Heart left ventricle (tissue), 16 donors: ENCODE measurements around the gene ZNF493. TPM values are rescaled to one million over a fixed set of nuclear protein-coding genes. Genes with fewer than 3 reads are reported as not detected.

Experiments
- ATAC-seq, 4 donors: fragments of 200-7000 bp; cut with Tn5 transposase; one replicate each; pipeline ENCODE4 v1.9.1; 2020 to 2022; ENCODE audit warnings: moderate library complexity in 4 of 4, mild to moderate bottlenecking in 3 of 4, moderate number of reproducible peaks in 1 of 4
- DNase-seq, 5 donors: peaks; one replicate each; pipeline ENCODE4 v3.0.0-alpha.2; 2020
- H3K27ac ChIP-seq, 12 donors: fragments of 200-600 bp; sonication (generic) in 4 of 12; one replicate each; pipeline versions ENCODE4 v1.5.0 to v1.8.0; 2016 to 2022; ENCODE audit warnings: mild to moderate bottlenecking in 2 of 12
- H3K27me3 ChIP-seq, 9 donors: fragments of 200-600 bp; sonication (generic) in 2 of 9; one replicate each; pipeline versions ENCODE4 v1.5.1 to v1.8.0; 2016 to 2022; ENCODE audit warnings: mild to moderate bottlenecking in 3 of 9
- H3K36me3 ChIP-seq, 9 donors: fragments of 200-600 bp; sonication (generic) in 2 of 9; one replicate each; pipeline versions ENCODE4 v1.5.0 to v1.8.0; 2018 to 2022; ENCODE audit warnings: mild to moderate bottlenecking in 2 of 9
- H3K4me1 ChIP-seq, 12 donors: fragments of 200-600 bp; sonication (generic) in 4 of 12; one replicate each; pipeline versions ENCODE4 v1.5.0 to v1.8.0; 2016 to 2022; ENCODE audit warnings: mild to moderate bottlenecking in 3 of 12
- H3K4me3 ChIP-seq, 12 donors: fragments of 200-600 bp; sonication (generic) in 4 of 12; one replicate each; pipeline versions ENCODE4 v1.5.0 to v1.8.0; 2017 to 2022; ENCODE audit warnings: mild to moderate bottlenecking in 9 of 12, moderate library complexity in 4 of 12
- H3K9me3 ChIP-seq, 12 donors: fragments of 200-600 bp; sonication (generic) in 4 of 12; one replicate each; pipeline versions ENCODE4 v1.5.0 to v1.8.0; 2016 to 2022; ENCODE audit warnings: mild to moderate bottlenecking in 1 of 12
- POLR2A ChIP-seq, 2 donors: fragments of 450-650 bp; IDR thresholded peaks; one replicate each; pipeline ENCODE4 v1.6.1; 2017; ENCODE audit warnings: antibody characterized with exemption in 2 of 2, mild to moderate bottlenecking in 2 of 2, moderate library complexity in 2 of 2
- WGBS, 4 donors: extraction: QIAGEN DNeasy Blood & Tissue Kit in 2 of 4; methylation state at CpG; one replicate each; pipeline versions ENCODE4 v1.1.5 to v1.1.7; 2013 to 2018; 5-methylcytosine and 5-hydroxymethylcytosine counted together
- intact Hi-C, 10 donors: fragments of 100-400 bp; cut with DNase I; formaldehyde crosslinking; loops; one replicate each; pipeline versions ENCODE4 v1.11.1 to v1.14.2; 2022
- polyA plus RNA-seq, 2 donors: library from polyadenylated mRNA; stranded (reverse); fragments of 200-250 nt; gene quantifications; one replicate each; pipeline ENCODE4 v1.2.3, GENCODE V29; 2013
- total RNA-seq, 9 donors: library from RNA; depleted of rRNA in 2 of 9; stranded (reverse); fragments of >200 nt in 2 of 9; fragmentation: NEBNext Ultra II Directional in 3 of 9; extraction: Animal tissue kit (Norgen Biotek cat#: 25700) in 3 of 9; gene quantifications; one replicate each; pipeline versions ENCODE4 v1.1.0 to v1.2.4, GENCODE V29; 2016 to 2023
- TF ChIP-seq, protein P1 (sequence below), 12 donors: fragments of 200-600 bp; sonication (generic) in 4 of 12; IDR thresholded peaks; one replicate each; pipeline versions ENCODE4 v1.5.0 to v1.8.0; 2018 to 2022; ENCODE audit warnings: antibody characterized with exemption in 12 of 12, mild to moderate bottlenecking in 5 of 12
- donor health status: ischemic (EF 13 %, LVEDD 7.1; RV severe dilation, severe dysfunction).
- donor health status: healthy with polysubstance abuse.
- donor health status: DM: no; HTN: yes; CAD: no.
- donor health status: DM: no; HTN: no; CAD: no.
- donor health status: ischemic (EF 25% LVEDD 6.9; RV normal size, moderate dysfunction).
- donor health status: ischemic (EF 25% LVEDD 5.7; RV mildly dilated, moderate dysfunction).
- donor health status: healthy.
- donor health status: DM: yes; HTN: yes; CAD: no.
- donor health status: ischemic (EF 35%, LVEDD 5.7; RV mildly dilated, moderate dysfunction).
- donor health status: nonischemic (EF 11% LVEDD 7.7; RV severe dilation, severe dysfunction).
- donor health status: DM: yes; HTN: yes; CAD: no.
- donor health status: PGD.
- donor health status: ischemic (EF 29% LVEDD 5.4; RV normal size, mild dysfunction).
- donor health status: nonischemic (EF 23%, LVEDD 6.1; RV moderate dilation, normal function).

ZNF493 gene
- total and polyA plus RNA-seq, 11 donors: 2.6 to 18.2 (median 10.9) TPM

GRCh38 chr19:21460686-21461085 lies 63.8 kb downstream of the ZNF493 start:
- intact Hi-C loops: no loop called here
- TF ChIP-seq POLR2A (IDR thresholded peaks at IDR 0.05): no peak
- TF ChIP-seq, protein P1, sequence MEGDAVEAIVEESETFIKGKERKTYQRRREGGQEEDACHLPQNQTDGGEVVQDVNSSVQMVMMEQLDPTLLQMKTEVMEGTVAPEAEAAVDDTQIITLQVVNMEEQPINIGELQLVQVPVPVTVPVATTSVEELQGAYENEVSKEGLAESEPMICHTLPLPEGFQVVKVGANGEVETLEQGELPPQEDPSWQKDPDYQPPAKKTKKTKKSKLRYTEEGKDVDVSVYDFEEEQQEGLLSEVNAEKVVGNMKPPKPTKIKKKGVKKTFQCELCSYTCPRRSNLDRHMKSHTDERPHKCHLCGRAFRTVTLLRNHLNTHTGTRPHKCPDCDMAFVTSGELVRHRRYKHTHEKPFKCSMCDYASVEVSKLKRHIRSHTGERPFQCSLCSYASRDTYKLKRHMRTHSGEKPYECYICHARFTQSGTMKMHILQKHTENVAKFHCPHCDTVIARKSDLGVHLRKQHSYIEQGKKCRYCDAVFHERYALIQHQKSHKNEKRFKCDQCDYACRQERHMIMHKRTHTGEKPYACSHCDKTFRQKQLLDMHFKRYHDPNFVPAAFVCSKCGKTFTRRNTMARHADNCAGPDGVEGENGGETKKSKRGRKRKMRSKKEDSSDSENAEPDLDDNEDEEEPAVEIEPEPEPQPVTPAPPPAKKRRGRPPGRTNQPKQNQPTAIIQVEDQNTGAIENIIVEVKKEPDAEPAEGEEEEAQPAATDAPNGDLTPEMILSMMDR (IDR thresholded peaks at IDR 0.05): no peak
- Histone ChIP-seq H3K4me1 (peaks cover 0 to 3% (median 0%) of the 10 kb centered on the region in 12 donors), H3K27me3 (peaks cover 0 to 8% (median 0%) of the 10 kb centered on the region in 9 donors), H3K36me3 (no peaks in the 10 kb centered on the region), H3K9me3 (peaks cover 0 to 40% (median 8%) of the 10 kb centered on the region in 12 donors), H3K27ac (no peak overlapping the region), H3K4me3 (no peak overlapping the region)
- no peak for DNase-seq
- ATAC-seq: no peak

DNA sequence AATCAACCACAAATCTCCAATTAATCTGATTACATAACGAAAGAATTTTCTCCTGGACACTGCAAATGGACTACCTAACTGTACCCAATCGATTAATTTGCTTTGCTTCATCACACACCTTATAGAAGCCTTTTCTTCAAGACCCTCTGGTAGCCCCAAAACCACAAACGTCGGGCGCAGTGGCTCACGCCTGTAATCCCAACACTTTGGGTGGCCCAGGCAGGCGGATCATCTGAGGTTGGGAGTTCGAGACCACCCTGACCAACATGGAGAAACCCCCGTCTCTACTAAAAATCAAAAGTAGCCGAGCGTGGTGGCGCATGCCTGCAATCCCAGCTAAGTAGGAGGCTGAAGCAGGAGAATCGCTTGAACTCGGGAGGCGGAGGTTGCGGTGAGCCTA lies 65.6 kb downstream of the ZNF493 start:
- 94 to 96% (median 94%) methylated on average over 16 of the region's 16 CpGs for WGBS, 4 donors
- intact Hi-C loops: no loop called here

DNA sequence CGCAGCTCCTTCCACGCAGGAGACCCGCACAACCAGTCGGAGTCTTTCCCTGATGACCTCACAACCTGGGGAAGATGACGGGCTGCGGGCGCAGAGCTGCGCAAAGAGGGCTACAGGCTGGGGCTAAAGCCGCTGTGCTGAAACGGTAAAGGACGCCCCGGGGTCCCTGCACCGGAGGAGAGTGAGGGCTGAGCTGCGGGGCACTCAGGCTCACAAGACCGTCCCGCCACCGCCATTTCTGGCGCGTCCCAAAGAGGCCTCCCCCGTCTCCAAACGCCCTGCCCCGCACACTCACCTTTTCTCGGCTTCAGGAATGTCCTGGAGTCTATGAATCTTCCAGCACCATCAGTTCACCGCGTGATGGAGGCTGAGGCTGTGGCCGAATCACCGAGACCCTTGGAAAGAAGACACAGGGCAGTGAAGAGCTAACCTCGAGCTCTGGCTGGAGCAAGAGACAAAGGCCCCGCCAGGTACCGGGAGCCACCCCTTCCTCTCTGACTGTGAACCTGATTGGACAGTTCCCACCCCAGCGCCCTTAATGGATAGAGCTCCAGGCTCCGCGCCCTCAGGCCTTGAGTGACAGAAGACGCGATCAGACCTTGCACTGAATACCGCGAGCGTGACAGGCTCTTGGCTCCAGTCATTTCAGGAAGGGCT lies 66.6 kb downstream of the ZNF493 start:
- intact Hi-C loops: no loop called here
- DNase-seq (peak in 4 of 5 donors; percentile 29 to 73 (median 50)), ATAC-seq (peak; percentile 88 to 98 (median 96))
- TF ChIP-seq, protein P1 (IDR thresholded peaks at IDR 0.05): no peak
- TF ChIP-seq POLR2A (IDR thresholded peaks at IDR 0.05): no peak
- Histone ChIP-seq H3K4me3 (peak overlapping the region in 10 of 12 donors; percentile 21 to 56 (median 38)), H3K9me3 (peaks cover 0 to 13% (median 0%) of the 10 kb centered on the region in 12 donors), H3K27ac (no peak overlapping the region), H3K36me3 (no peaks in the 10 kb centered on the region), H3K27me3 (peaks cover 0 to 8% (median 0%) of the 10 kb centered on the region in 9 donors), H3K4me1 (peaks cover 0 to 3% (median 0%) of the 10 kb centered on the region in 12 donors)
- WGBS, 4 donors: 1 to 3% (median 2%) methylated on average over 31 to 38 of the region's 38 CpGs

More for the DNA sequence above, 65.6 kb downstream of the ZNF493 start:
- no peak for DNase-seq
- TF ChIP-seq POLR2A (IDR thresholded peaks at IDR 0.05): no peak
- TF ChIP-seq, protein P1 (IDR thresholded peaks at IDR 0.05): no peak
- no peaks in the 10 kb centered on the region for H3K36me3 ChIP-seq
- peaks cover 0 to 8% (median 0%) of the 10 kb centered on the region in 9 donors for H3K27me3 ChIP-seq
- H3K4me1 ChIP-seq: peaks cover 0 to 3% (median 0%) of the 10 kb centered on the region in 12 donors
- H3K4me3 ChIP-seq: no peak overlapping the region
- no peak for ATAC-seq
- no peak overlapping the region for H3K27ac ChIP-seq
- H3K9me3 ChIP-seq: peaks cover 0 to 23% (median 4%) of the 10 kb centered on the region in 12 donors

DNA sequence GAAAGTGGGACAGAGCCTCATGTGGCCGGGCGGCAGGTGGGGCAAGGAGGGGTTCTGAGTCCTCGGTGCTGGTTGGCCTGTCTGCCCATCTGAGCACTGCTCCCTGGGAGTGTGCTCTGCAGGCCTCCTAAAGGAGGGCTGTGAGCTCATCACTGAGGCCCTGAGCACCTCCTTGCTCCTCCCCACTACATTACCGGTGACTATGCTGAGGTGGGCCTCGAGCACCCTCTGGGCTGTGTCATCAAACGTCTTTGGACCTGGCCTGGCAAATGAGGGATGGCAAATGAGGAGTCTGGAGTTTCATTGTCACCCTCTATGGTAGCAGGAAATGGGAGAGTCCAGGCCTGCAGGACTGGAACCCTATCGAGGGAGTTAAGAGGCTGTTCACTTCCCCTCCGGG lies 69.7 kb downstream of the ZNF493 start:
- Histone ChIP-seq H3K27ac (no peak overlapping the region), H3K4me3 (no peak overlapping the region), H3K4me1 (peaks cover 0 to 3% (median 0%) of the 10 kb centered on the region in 12 donors), H3K27me3 (peaks cover 0 to 8% (median 0%) of the 10 kb centered on the region in 9 donors), H3K9me3 (no peaks in the 10 kb centered on the region), H3K36me3 (no peaks in the 10 kb centered on the region)
- DNase-seq (no peak), ATAC-seq (peak in 1 of 4 donors; percentile 22)
- 68 to 77% (median 75%) methylated on average over 5 to 8 of the region's 8 CpGs for WGBS, 4 donors
- TF ChIP-seq POLR2A (IDR thresholded peaks at IDR 0.05): no peak
- TF ChIP-seq, protein P1 (IDR thresholded peaks at IDR 0.05): no peak
- intact Hi-C loops: no loop called here
